PC-9 (cell line): Measurements from ENCODE around the gene WFDC13. TPM values are rescaled to one million over a fixed set of nuclear protein-coding genes. Genes with fewer than 3 reads are reported as not detected.

Experiments used
- BruUV-seq: library from RNA; stranded (reverse); fragments of 400-500 nt; replicated peaks from 2 replicates; lab custom pipeline; 2021; lab: Mats Ljungman, UMichigan
- CTCF ChIA-PET: fragments of 300-600 bp; sonication (Branson Sonifier 250); formaldehyde crosslinking; loops from one replicate; lab custom pipeline; 2022; ENCODE audit warnings: antibody characterized with exemption; lab: Charles Lee
- POLR2A ChIA-PET: fragments of 300-600 bp; sonication (Branson Sonifier 250); formaldehyde crosslinking; loops from one replicate; lab custom pipeline; 2022; ENCODE audit warnings: antibody characterized with exemption; ENCODE audit not compliant: unreplicated experiment; lab: Charles Lee
- DNase-seq, 2 experiments: peaks; one replicate each; pipeline versions ENCODE4 v3.0.0 to v3.0.0-alpha.2; 2015 to 2022; ENCODE audit warnings: mixed read lengths in 1 of 2
- H2AFZ ChIP-seq: fragments of 200-600 bp; sonication (generic); 2 replicates; pipeline ENCODE4 v1.8.1; 2017; ENCODE audit warnings: antibody characterized with exemption
- H3F3A ChIP-seq: fragments of 200-600 bp; sonication (generic); 2 replicates; pipeline ENCODE4 v1.8.1; 2017; ENCODE audit warnings: antibody characterized with exemption, mild to moderate bottlenecking, low read depth; ENCODE audit not compliant: insufficient read depth
- H3K27ac ChIP-seq: fragments of 200-600 bp; sonication (generic); 2 replicates; pipeline ENCODE4 v1.6.1; 2016; ENCODE audit warnings: mixed run types
- H3K27me3 ChIP-seq: fragments of 200-600 bp; sonication (generic); 2 replicates; pipeline ENCODE4 v1.6.1; 2016; ENCODE audit warnings: low read depth, mixed run types; ENCODE audit not compliant: insufficient read depth
- H3K36me3 ChIP-seq: fragments of 200-600 bp; sonication (generic); 2 replicates; pipeline ENCODE4 v1.6.1; 2016; ENCODE audit warnings: low read depth, mixed run types
- H3K4me1 ChIP-seq: fragments of 200-600 bp; sonication (generic); replicated peaks from 2 replicates; pipeline ENCODE4 v1.6.1; 2016; ENCODE audit warnings: mixed run types; ENCODE audit not compliant: insufficient read depth
- H3K4me2 ChIP-seq: fragments of 200-600 bp; sonication (generic); 2 replicates; pipeline ENCODE4 v1.6.1; 2017; ENCODE audit warnings: mixed run types
- H3K4me3 ChIP-seq: fragments of 200-600 bp; sonication (generic); 2 replicates; pipeline ENCODE4 v1.6.1; 2016; ENCODE audit warnings: mixed run types
- H3K79me2 ChIP-seq: fragments of 200-600 bp; sonication (generic); 2 replicates; pipeline ENCODE4 v1.6.1; 2017; ENCODE audit warnings: low read depth, mixed run types
- H3K9me2 ChIP-seq: fragments of 200-600 bp; sonication (generic); 2 replicates; pipeline ENCODE4 v1.8.1; 2017; ENCODE audit warnings: mild to moderate bottlenecking; ENCODE audit not compliant: insufficient read depth
- H3K9me3 ChIP-seq: fragments of 200-600 bp; sonication (generic); 2 replicates; pipeline ENCODE4 v1.8.1; 2016; ENCODE audit warnings: low read depth; ENCODE audit not compliant: insufficient read depth
- H4K20me1 ChIP-seq: fragments of 200-600 bp; sonication (generic); 2 replicates; pipeline ENCODE4 v1.8.1; 2017; ENCODE audit not compliant: insufficient read depth
- CTCF ChIP-seq: fragments of 200-600 bp; sonication (generic); conservative IDR thresholded peaks from 2 replicates; pipeline ENCODE4 v1.6.1; 2017; ENCODE audit warnings: mixed run types, antibody characterized with exemption, mild to moderate bottlenecking, moderate library complexity
- EZH2 ChIP-seq: fragments of 200-600 bp; sonication (generic); IDR thresholded peaks from 2 replicates; pipeline ENCODE4 v1.8.0; 2017; ENCODE audit warnings: antibody characterized with exemption, low read depth
- intact Hi-C: fragments of 100-400 bp; cut with micrococcal nuclease; formaldehyde crosslinking; loops from one replicate; pipeline ENCODE4 v1.10.0; 2022; ENCODE audit not compliant: unreplicated experiment
- total RNA-seq: library from RNA; stranded (reverse); gene quantifications from 2 replicates; pipeline ENCODE4 v1.2.3, GENCODE V29; 2021

WFDC13 gene
- total RNA-seq, 1 experiment from 2014 or later: not detected

DNA sequence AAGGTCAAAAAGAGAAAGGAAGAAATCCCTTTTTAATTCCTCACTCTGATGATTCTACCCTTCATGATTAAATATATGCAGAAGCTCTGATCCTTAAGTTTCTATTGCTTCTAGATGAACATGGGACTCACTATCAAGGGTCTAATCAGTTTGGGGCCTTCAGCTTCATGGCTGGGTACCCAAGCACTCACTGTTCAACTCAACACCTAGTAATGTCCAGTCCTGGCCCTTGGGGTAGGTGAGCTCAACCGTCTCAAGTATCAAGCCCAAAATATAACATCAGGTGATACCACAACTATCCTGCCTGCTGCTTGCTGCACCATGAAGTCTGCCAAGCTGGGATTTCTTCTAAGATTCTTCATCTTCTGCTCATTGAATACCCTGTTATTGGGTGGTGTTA is 20.2 kb downstream of the WFDC13 start, which contains the start of gene SPINT4:
SPINT4 (plus strand) TSS at position 301 of the 400 bp plus-strand sequence; CDS start at position 322, 21 bp downstream.
- H4K20me1 ChIP-seq: no peaks in the 10 kb centered on the region
- BruUV-seq: no TSS peak

GRCh38 chr20:45725134-45725533 is 23.3 kb downstream of the WFDC13 start:
- no peaks in the 10 kb centered on the region for H3K79me2 ChIP-seq
- H2AFZ ChIP-seq: no peak overlapping the region
- ChIA-PET CTCF (no interaction called here), POLR2A (no interaction called here)
- no peaks in the 10 kb centered on the region; the same call in 1 of the 2 replicates for H3F3A ChIP-seq
- no peaks in the 10 kb centered on the region for H3K4me1 ChIP-seq
- H3K27me3 ChIP-seq: peaks cover 26% of the 10 kb centered on the region; the same call in 1 of the 2 replicates
- intact Hi-C loops: no loop called here
- TF ChIP-seq CTCF (no peak), EZH2 (no peak)
- no peaks in the 10 kb centered on the region for H3K36me3 ChIP-seq
- H3K27ac ChIP-seq: no peak overlapping the region
- no peak overlapping the region for H3K4me2 ChIP-seq
- no peaks in the 10 kb centered on the region for H4K20me1 ChIP-seq
- peaks cover 3% of the 10 kb centered on the region; the same call in 1 of the 2 replicates for H3K9me3 ChIP-seq
- H3K9me2 ChIP-seq: no peaks in the 10 kb centered on the region
- BruUV-seq: no TSS peak
- peak in 1 of 2 experiments; percentile 50 for DNase-seq
- H3K4me3 ChIP-seq: no peak overlapping the region

More for the DNA sequence above, 20.2 kb downstream of the WFDC13 start, which contains the start of gene SPINT4:
- Histone ChIP-seq H3K9me3 (no peaks in the 10 kb centered on the region), H3F3A (no peaks in the 10 kb centered on the region; the same call in 1 of the 2 replicates), H3K4me2 (no peak within 1 kb of the TSS), H3K27me3 (peaks cover 26% of the 10 kb centered on the region; the same call in 1 of the 2 replicates), H3K4me1 (no peaks in the 10 kb centered on the region), H3K4me3 (no peak within 1 kb of the TSS), H3K9me2 (no peaks in the 10 kb centered on the region), H3K27ac (no peak within 1 kb of the TSS), H3K36me3 (no peaks in the 10 kb centered on the region), H3K79me2 (no peaks in the 10 kb centered on the region), H2AFZ (no peak within 1 kb of the TSS)
- POLR2A ChIA-PET: no interaction called here
- no peak for TF ChIP-seq CTCF
- TF ChIP-seq EZH2: no peak
- DNase-seq: no peak
- intact Hi-C loops: no loop called here
- CTCF ChIA-PET: no interaction called here

DNA sequence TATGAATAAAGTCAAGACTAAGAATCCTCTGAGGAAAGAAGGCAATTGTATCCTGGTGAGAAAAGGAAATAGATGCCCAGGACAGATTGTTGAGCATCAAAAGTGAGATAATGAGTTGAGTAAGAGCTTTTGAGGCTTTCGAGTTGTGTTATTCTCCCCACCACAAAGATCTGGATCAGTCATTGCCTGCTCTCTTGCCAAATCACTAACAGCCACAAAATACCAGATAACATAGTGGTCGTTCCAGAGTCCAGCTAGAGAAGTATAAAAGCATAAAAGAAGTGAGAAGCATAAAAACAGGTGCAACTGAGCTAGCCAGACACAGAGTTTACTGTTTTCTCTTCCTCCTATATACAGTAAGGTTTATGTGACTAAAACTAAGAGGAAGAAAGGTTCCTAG is 25.2 kb downstream of the WFDC13 start:
- CTCF ChIA-PET: no interaction called here
- no peak for TF ChIP-seq EZH2
- TF ChIP-seq CTCF: no peak
- Histone ChIP-seq H3K4me1 (no peaks in the 10 kb centered on the region), H3F3A (no peaks in the 10 kb centered on the region; the same call in 1 of the 2 replicates), H3K9me2 (no peaks in the 10 kb centered on the region), H4K20me1 (no peaks in the 10 kb centered on the region), H3K9me3 (peaks cover 3% of the 10 kb centered on the region; the same call in 1 of the 2 replicates), H3K27me3 (peaks cover 23% of the 10 kb centered on the region; the same call in 1 of the 2 replicates), H3K4me2 (no peak overlapping the region), H3K4me3 (no peak overlapping the region), H3K27ac (no peak overlapping the region), H3K36me3 (no peaks in the 10 kb centered on the region), H3K79me2 (no peaks in the 10 kb centered on the region), H2AFZ (no peak overlapping the region)
- no TSS peak for BruUV-seq
- no peak for DNase-seq
- intact Hi-C loops: no loop called here
- POLR2A ChIA-PET: no interaction called here
